HepG2 (cell line): Measurements from ENCODE around the gene GPS1. TPM values are rescaled to one million over a fixed set of nuclear protein-coding genes. Genes with fewer than 3 reads are reported as not detected.

Experiments
- AGO1 ChIP-seq: fragments of 200-400 bp; formaldehyde crosslinking; IDR thresholded peaks from 2 replicates; pipeline ENCODE4 v1.6.1; 2017; ENCODE audit warnings: mild to moderate bottlenecking, low read depth, low read length, moderate library complexity; ENCODE audit not compliant: poor library complexity, severe bottlenecking
- AKAP8 ChIP-seq: sonication (generic); formaldehyde crosslinking; IDR thresholded peaks from 2 replicates; pipeline ENCODE4 v1.5.1; 2020; ENCODE audit warnings: mild to moderate bottlenecking, missing genetic modification reagents
- MEF2D ChIP-seq: sonication (generic); formaldehyde crosslinking; IDR thresholded peaks from 2 replicates; pipeline ENCODE4 v1.5.1; 2020; ENCODE audit warnings: mild to moderate bottlenecking, missing genetic modification reagents
- MTERF4 ChIP-seq: sonication (generic); formaldehyde crosslinking; IDR thresholded peaks from 2 replicates; pipeline ENCODE4 v1.8.0; 2023; ENCODE audit warnings: mild to moderate bottlenecking, missing genetic modification reagents
- MTF2 ChIP-seq: sonication (generic); formaldehyde crosslinking; IDR thresholded peaks from 2 replicates; pipeline ENCODE4 v1.5.0; 2020; ENCODE audit warnings: missing genetic modification reagents, borderline replicate concordance
- PAF1 ChIP-seq: IDR thresholded peaks from 2 replicates; pipeline ENCODE4 v1.6.1; 2016; ENCODE audit warnings: missing genetic modification reagents, missing compliant biosample characterization
- SP2 ChIP-seq: sonication (generic); formaldehyde crosslinking; IDR thresholded peaks from 2 replicates; pipeline ENCODE4 v1.5.1; 2020; ENCODE audit warnings: mild to moderate bottlenecking, missing genetic modification reagents
- SSRP1 ChIP-seq: IDR thresholded peaks from 2 replicates; pipeline ENCODE4 v1.6.1; 2016; ENCODE audit warnings: control low read depth
- ZKSCAN1 ChIP-seq: fragments of 150-350 bp; IDR thresholded peaks from 2 replicates; pipeline ENCODE4 v1.6.1; 2014; ENCODE audit warnings: low read length
- ZMAT5 ChIP-seq: sonication (generic); formaldehyde crosslinking; IDR thresholded peaks from 2 replicates; pipeline ENCODE4 v1.5.0; 2020; ENCODE audit warnings: mild to moderate bottlenecking, low read depth, missing genetic modification reagents, borderline replicate concordance
- ZNF225 ChIP-seq: sonication (generic); formaldehyde crosslinking; IDR thresholded peaks from 2 replicates; pipeline ENCODE4 v1.4.0; 2020; ENCODE audit warnings: mild to moderate bottlenecking, missing genetic modification reagents
- ZNF530 ChIP-seq: sonication (generic); formaldehyde crosslinking; IDR thresholded peaks from 2 replicates; pipeline ENCODE4 v1.5.0; 2020; ENCODE audit warnings: low read depth, mild to moderate bottlenecking, missing genetic modification reagents
- ZNF543 ChIP-seq: sonication (generic); formaldehyde crosslinking; IDR thresholded peaks from 2 replicates; pipeline ENCODE4 v1.4.0; 2020; ENCODE audit warnings: mild to moderate bottlenecking, missing genetic modification reagents
- ZNF550 ChIP-seq: sonication (generic); formaldehyde crosslinking; IDR thresholded peaks from 2 replicates; pipeline ENCODE4 v1.4.0; 2020; ENCODE audit warnings: mild to moderate bottlenecking, missing genetic modification reagents, borderline replicate concordance
- ZNF576 ChIP-seq: sonication (generic); formaldehyde crosslinking; IDR thresholded peaks from 2 replicates; pipeline ENCODE4 v1.4.0; 2020; ENCODE audit warnings: mild to moderate bottlenecking, missing genetic modification reagents
- polyA plus RNA-seq, 8 experiments: library from polyadenylated mRNA; depleted of rRNA in 3 of 8; stranded (reverse) in 7 of 8; unstranded in 1 of 8; fragments of >200 nt; fragmentation: Illumina TruSeq in 4 of 8; extraction: Trizol in 4 of 8; gene quantifications; 2 replicates each; pipeline versions ENCODE4 v1.2.1 to v1.2.3, GENCODE V29; 2011 to 2016; ENCODE audit warnings: low read depth in 4 of 8, missing spikeins in 1 of 8, mixed read lengths in 1 of 8; ENCODE audit not compliant: insufficient read depth in 1 of 8
- total RNA-seq, 5 experiments: library from RNA; depleted of rRNA; stranded (reverse); fragments of >200 nt; fragmentation: Illumina TruSeq; extraction: Trizol; gene quantifications; 2 replicates each; pipeline ENCODE4 v1.2.3, GENCODE V29; 2016; ENCODE audit warnings: low read depth in 1 of 5
- TF ChIP-seq, protein P1 (sequence below): sonication (generic); formaldehyde crosslinking; IDR thresholded peaks from 2 replicates; pipeline ENCODE4 v1.8.0; 2022; ENCODE audit warnings: mild to moderate bottlenecking, missing genetic modification reagents, moderate library complexity
- TF ChIP-seq, protein P2 (sequence below): sonication (generic); formaldehyde crosslinking; IDR thresholded peaks from 2 replicates; pipeline ENCODE4 v1.8.1; 2023; ENCODE audit warnings: mild to moderate bottlenecking, moderate library complexity, missing genetic modification reagents
- TF ChIP-seq, protein P3 (sequence below): sonication (generic); formaldehyde crosslinking; IDR thresholded peaks from 2 replicates; pipeline ENCODE4 v1.4.0; 2020; ENCODE audit warnings: missing genetic modification reagents

The GPS1 gene
- total and polyA plus RNA-seq, 2 of the 13 experiments (the other 11 are each of a cell fraction or from before 2014, with no cell fraction given), result 124 to 128 TPM

GRCh38 chr17:82021107-82021899 is 30.4 kb upstream of the GPS1 start (continued):
- no peak; the same call in 1 of the 2 replicates for TF ChIP-seq MTERF4
- TF ChIP-seq, protein P1, sequence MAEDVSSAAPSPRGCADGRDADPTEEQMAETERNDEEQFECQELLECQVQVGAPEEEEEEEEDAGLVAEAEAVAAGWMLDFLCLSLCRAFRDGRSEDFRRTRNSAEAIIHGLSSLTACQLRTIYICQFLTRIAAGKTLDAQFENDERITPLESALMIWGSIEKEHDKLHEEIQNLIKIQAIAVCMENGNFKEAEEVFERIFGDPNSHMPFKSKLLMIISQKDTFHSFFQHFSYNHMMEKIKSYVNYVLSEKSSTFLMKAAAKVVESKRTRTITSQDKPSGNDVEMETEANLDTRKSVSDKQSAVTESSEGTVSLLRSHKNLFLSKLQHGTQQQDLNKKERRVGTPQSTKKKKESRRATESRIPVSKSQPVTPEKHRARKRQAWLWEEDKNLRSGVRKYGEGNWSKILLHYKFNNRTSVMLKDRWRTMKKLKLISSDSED (CRISPR knock-in tag), result 0 out of 2 replicates have a peak, but pooled peaks have one; percentile 2
- TF ChIP-seq ZKSCAN1, result no peak
- no peak for TF ChIP-seq ZNF576 (CRISPR knock-in tag)
- TF ChIP-seq ZNF225 (CRISPR knock-in tag), result 0 out of 2 replicates have a peak, but pooled peaks have one; percentile 57
- peak; percentile 80; the same call in 1 of the 2 replicates for TF ChIP-seq PAF1 (CRISPR knock-in tag)
- peak; percentile 83; the same call in 1 of the 2 replicates for TF ChIP-seq MEF2D
- peak; percentile 32; the same call in 1 of the 2 replicates for TF ChIP-seq SSRP1
- peak; percentile 97 for TF ChIP-seq AGO1
- no peak for TF ChIP-seq ZMAT5 (CRISPR knock-in tag)
- 0 out of 2 replicates have a peak, but pooled peaks have one; percentile 36 for TF ChIP-seq ZNF543 (CRISPR knock-in tag)
- TF ChIP-seq MTF2 (CRISPR knock-in tag), result peak; percentile 28; the same call in 1 of the 2 replicates
- TF ChIP-seq, protein P2, sequence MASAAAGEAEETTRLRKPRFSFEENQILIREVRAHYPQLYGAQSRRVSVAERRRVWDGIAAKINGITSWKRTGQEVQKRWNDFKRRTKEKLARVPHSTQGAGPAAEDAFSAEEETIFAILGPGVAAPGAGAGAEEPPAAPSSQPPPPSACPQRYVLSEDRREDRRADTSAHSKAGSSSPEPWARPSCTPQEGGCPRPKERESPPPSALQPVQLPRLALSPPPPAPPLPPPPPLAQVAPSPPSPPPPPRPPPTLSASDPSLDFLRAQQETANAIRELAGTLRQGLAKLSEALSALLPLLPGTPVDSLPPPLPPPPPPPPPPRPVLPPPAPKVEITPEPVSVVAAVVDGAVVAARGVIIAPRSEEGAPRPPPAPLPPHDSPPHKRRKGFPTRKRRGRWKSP (CRISPR knock-in tag), result peak; percentile 65
- TF ChIP-seq ZNF530 (CRISPR knock-in tag), result 0 out of 2 replicates have a peak, but pooled peaks have one; percentile 19
- TF ChIP-seq, protein P3, sequence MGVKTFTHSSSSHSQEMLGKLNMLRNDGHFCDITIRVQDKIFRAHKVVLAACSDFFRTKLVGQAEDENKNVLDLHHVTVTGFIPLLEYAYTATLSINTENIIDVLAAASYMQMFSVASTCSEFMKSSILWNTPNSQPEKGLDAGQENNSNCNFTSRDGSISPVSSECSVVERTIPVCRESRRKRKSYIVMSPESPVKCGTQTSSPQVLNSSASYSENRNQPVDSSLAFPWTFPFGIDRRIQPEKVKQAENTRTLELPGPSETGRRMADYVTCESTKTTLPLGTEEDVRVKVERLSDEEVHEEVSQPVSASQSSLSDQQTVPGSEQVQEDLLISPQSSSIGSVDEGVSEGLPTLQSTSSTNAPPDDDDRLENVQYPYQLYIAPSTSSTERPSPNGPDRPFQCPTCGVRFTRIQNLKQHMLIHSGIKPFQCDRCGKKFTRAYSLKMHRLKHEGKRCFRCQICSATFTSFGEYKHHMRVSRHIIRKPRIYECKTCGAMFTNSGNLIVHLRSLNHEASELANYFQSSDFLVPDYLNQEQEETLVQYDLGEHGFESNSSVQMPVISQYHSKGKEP (CRISPR knock-in tag), result no peak
- TF ChIP-seq AKAP8 (CRISPR knock-in tag), result peak; percentile 99
- no peak for TF ChIP-seq ZNF550
- peak; percentile 37 for TF ChIP-seq SP2
